Tibial nerve (tissue), 4 donors: Measurements from ENCODE around the gene KDM4F. TPM values are rescaled to one million over a fixed set of nuclear protein-coding genes. Genes with fewer than 3 reads are reported as not detected.
A peak's percentile ranks its signal among the peaks of the same experiment; 100 is the strongest.
"Not testable (repeated sequence)": the region's sequence is repeated elsewhere in the genome, so short reads cannot be mapped to it uniquely, and the experiment has no call there.

Experiments used
- DNase-seq, 2 donors: peaks; one replicate each; pipeline ENCODE4 v3.0.0-alpha.2; 2019; ENCODE audit warnings: low spot score in 2 of 2
- H3K27ac ChIP-seq, 4 donors: fragments of 200-600 bp; sonication (generic) in 3 of 4; one replicate each; pipeline ENCODE4 v1.5.1; 2017 to 2019; ENCODE audit warnings: mild to moderate bottlenecking in 1 of 4
- H3K27me3 ChIP-seq, 2 donors: fragments of 200-600 bp; sonication (generic) in 1 of 2; one replicate each; pipeline versions ENCODE4 v1.5.1 to v1.6.0; 2017 to 2019
- H3K36me3 ChIP-seq, 3 donors: fragments of 200-600 bp; sonication (generic); one replicate each; pipeline ENCODE4 v1.5.1; 2018 to 2019
- H3K4me1 ChIP-seq, 4 donors: fragments of 200-600 bp; sonication (generic) in 3 of 4; one replicate each; pipeline ENCODE4 v1.5.1; 2017 to 2019
- H3K4me3 ChIP-seq, 4 donors: fragments of 200-600 bp; sonication (generic) in 3 of 4; one replicate each; pipeline ENCODE4 v1.5.1; 2017 to 2019; ENCODE audit warnings: mild to moderate bottlenecking in 1 of 4, moderate library complexity in 1 of 4
- H3K9me3 ChIP-seq, 4 donors: fragments of 200-600 bp; sonication (generic) in 3 of 4; one replicate each; pipeline ENCODE4 v1.5.1; 2017 to 2019
- EP300 ChIP-seq, 2 donors: sonication (generic); formaldehyde crosslinking; IDR thresholded peaks; one replicate each; pipeline ENCODE4 v1.6.1; 2017; ENCODE audit warnings: antibody characterized with exemption in 2 of 2, mild to moderate bottlenecking in 1 of 2
- POLR2A ChIP-seq, 2 donors: fragments of 450-650 bp; IDR thresholded peaks; one replicate each; pipeline ENCODE4 v1.6.1; 2017; ENCODE audit warnings: antibody characterized with exemption in 2 of 2, mild to moderate bottlenecking in 2 of 2, moderate library complexity in 2 of 2
- WGBS, 2 donors: methylation state at CpG; one replicate each; pipeline ENCODE4 v1.1.5; 2018; 5-methylcytosine and 5-hydroxymethylcytosine counted together
- total RNA-seq, 4 donors: library from RNA; depleted of rRNA; stranded (reverse); fragments of >200 nt; gene quantifications; one replicate each; pipeline ENCODE4 v1.1.0, GENCODE V29; 2016
- TF ChIP-seq, protein P1 (sequence below), 5 experiments: fragments of 200-600 bp in 3 of 5; fragments of 450-650 bp in 2 of 5; sonication (generic) in 3 of 5; IDR thresholded peaks; one replicate each; pipeline ENCODE4 v1.5.1; 2016 to 2019; ENCODE audit warnings: antibody characterized with exemption in 5 of 5, mild to moderate bottlenecking in 3 of 5, moderate library complexity in 2 of 5

Gene KDM4F
- total RNA-seq, 4 donors from 2014 or later: not detected

DNA sequence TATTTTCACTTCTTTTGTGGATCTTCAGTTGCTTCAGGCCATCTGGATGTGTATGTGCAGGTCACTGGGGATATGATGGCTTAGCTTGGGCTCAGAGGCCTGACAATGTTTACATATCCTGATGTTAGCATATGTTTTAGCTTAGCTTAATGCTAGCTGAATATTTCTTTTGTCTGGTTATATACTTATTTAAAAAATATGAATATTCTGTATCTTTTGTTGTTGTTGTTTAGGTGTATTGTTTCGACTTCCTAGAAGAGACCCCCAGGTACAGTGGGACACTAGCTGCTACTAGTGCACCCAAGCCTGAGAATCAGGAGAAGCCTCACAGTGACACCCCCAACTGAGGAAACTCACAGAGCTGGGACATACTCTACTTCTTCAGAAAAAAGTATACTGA is 24.3 kb upstream of the KDM4F start, which contains the start of gene KDM4E:
Gene KDM4E (plus strand): TSS at position 301 of the 400 bp plus-strand sequence. CDS start 300 bp downstream, outside the sequence.
- Histone ChIP-seq H3K4me1 (no peaks in the 10 kb centered on the region), H3K4me3 (no peak within 1 kb of the TSS), H3K36me3 (no peaks in the 10 kb centered on the region), H3K9me3 (no peaks in the 10 kb centered on the region), H3K27me3 (no peaks in the 10 kb centered on the region), H3K27ac (no peak within 1 kb of the TSS)
- 59 to 77% methylated on average over 1 of the region's 1 CpG for WGBS, 2 donors
- DNase-seq: no peak
- TF ChIP-seq EP300 (IDR thresholded peaks at IDR 0.05): no peak
- TF ChIP-seq, protein P1, sequence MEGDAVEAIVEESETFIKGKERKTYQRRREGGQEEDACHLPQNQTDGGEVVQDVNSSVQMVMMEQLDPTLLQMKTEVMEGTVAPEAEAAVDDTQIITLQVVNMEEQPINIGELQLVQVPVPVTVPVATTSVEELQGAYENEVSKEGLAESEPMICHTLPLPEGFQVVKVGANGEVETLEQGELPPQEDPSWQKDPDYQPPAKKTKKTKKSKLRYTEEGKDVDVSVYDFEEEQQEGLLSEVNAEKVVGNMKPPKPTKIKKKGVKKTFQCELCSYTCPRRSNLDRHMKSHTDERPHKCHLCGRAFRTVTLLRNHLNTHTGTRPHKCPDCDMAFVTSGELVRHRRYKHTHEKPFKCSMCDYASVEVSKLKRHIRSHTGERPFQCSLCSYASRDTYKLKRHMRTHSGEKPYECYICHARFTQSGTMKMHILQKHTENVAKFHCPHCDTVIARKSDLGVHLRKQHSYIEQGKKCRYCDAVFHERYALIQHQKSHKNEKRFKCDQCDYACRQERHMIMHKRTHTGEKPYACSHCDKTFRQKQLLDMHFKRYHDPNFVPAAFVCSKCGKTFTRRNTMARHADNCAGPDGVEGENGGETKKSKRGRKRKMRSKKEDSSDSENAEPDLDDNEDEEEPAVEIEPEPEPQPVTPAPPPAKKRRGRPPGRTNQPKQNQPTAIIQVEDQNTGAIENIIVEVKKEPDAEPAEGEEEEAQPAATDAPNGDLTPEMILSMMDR (IDR thresholded peaks at IDR 0.05): no peak
- TF ChIP-seq POLR2A (IDR thresholded peaks at IDR 0.05): no peak

DNA sequence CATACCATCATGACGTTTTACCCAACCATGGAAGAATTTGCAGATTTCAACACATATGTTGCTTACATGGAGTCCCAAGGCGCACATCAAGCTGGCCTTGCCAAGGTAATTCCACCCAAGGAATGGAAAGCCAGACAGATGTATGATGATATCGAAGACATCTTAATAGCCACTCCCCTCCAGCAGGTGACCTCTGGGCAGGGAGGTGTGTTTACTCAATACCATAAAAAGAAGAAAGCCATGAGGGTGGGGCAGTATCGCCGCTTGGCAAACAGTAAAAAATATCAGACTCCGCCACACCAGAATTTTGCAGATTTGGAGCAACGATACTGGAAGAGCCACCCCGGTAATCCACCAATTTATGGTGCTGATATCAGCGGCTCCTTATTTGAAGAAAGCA is 23.6 kb upstream of the KDM4F start:
- not testable (repeated sequence) for DNase-seq, H3K4me3 ChIP-seq, H3K36me3 ChIP-seq, H3K27me3 ChIP-seq, H3K4me1 ChIP-seq, H3K9me3 ChIP-seq, H3K27ac ChIP-seq
- 79 to 83% methylated on average over 6 to 8 of the region's 9 CpGs for WGBS, 2 donors

DNA sequence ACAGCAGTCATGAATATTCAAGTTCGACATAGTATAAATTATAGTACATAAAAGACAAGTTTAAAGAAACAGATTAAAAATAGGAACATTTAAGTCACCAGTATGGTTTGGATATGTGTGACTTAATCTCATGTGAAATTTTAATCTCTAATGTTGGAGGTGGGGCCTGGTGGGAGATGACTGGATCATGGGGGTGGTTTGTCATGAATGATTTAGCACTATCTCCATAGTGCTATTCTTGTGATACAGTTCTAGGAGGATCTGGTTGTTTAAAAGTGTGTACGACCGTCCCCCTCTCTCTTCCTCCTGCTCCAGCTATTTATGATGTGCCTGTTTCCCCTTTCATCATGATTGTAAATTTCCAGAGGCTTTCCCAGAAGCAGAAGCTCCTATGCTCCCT is 20.9 kb upstream of the KDM4F start:
- H3K27me3 ChIP-seq: no peaks in the 10 kb centered on the region
- no peak overlapping the region for H3K27ac ChIP-seq
- 66 to 70% methylated on average over 3 of the region's 3 CpGs for WGBS, 2 donors
- H3K36me3 ChIP-seq: no peaks in the 10 kb centered on the region
- no peaks in the 10 kb centered on the region for H3K4me1 ChIP-seq
- TF ChIP-seq EP300 (IDR thresholded peaks at IDR 0.05) (no peak), POLR2A (IDR thresholded peaks at IDR 0.05) (no peak)
- no peaks in the 10 kb centered on the region for H3K9me3 ChIP-seq
- no peak for DNase-seq
- no peak overlapping the region for H3K4me3 ChIP-seq

DNA sequence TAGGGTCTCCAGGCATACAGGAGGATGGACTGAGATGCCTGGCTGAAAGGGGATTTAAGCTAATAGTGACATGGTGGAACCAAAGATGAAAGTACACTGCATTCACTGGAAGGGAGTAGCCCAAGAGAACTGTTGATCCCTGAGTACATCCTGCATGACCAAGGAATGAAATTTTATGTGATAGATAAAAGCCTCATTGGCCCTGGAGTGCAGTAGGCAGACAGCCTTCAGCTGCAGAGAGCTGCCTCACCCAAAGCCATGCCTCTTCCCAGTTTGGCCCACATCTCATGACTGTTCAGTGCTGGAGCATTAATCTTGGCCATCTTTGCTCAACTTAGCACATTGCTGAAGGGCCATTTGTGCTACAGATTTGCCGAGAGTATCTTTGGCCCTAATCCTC is 16.2 kb upstream of the KDM4F start:
- H3K4me1 ChIP-seq: no peaks in the 10 kb centered on the region
- TF ChIP-seq, protein P1 (IDR thresholded peaks at IDR 0.05): no peak
- TF ChIP-seq POLR2A (IDR thresholded peaks at IDR 0.05) (no peak), EP300 (IDR thresholded peaks at IDR 0.05) (no peak)
- no peak for DNase-seq
- H3K27ac ChIP-seq: no peak overlapping the region
- WGBS, 2 donors: 64 to 89% methylated on average over 1 of the region's 1 CpG
- no peak overlapping the region for H3K4me3 ChIP-seq
- no peaks in the 10 kb centered on the region for H3K36me3 ChIP-seq
- no peaks in the 10 kb centered on the region for H3K9me3 ChIP-seq
- peaks cover 0 to 16% of the 10 kb centered on the region in 2 donors for H3K27me3 ChIP-seq

DNA sequence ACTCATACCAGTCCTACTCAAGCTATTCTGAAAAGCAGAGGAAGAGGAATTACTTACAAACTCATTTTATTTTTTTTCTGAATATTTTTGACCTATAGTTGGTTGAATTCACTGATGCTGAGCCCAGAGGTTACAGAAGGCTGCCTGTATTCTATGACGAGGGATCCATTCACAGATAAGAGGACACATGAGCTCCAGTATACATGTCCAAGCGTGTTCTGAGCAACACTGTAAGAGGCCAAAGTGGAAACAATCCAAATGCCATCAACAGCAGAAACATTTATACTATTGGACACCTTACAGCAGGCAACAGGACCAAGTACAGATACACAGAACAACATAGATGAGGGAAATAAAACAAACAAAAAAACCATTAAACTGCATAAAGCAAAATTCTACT is 13.9 kb upstream of the KDM4F start:
- Histone ChIP-seq H3K4me3 (no peak overlapping the region), H3K4me1 (no peaks in the 10 kb centered on the region), H3K36me3 (no peaks in the 10 kb centered on the region), H3K27ac (no peak overlapping the region), H3K27me3 (peaks cover 0 to 16% of the 10 kb centered on the region in 2 donors), H3K9me3 (no peaks in the 10 kb centered on the region)
- TF ChIP-seq EP300 (IDR thresholded peaks at IDR 0.05) (no peak), POLR2A (IDR thresholded peaks at IDR 0.05) (no peak)
- TF ChIP-seq, protein P1 (IDR thresholded peaks at IDR 0.05): no peak
- WGBS, 2 donors: 75 to 79% methylated on average over 2 of the region's 2 CpGs
- no peak for DNase-seq

DNA sequence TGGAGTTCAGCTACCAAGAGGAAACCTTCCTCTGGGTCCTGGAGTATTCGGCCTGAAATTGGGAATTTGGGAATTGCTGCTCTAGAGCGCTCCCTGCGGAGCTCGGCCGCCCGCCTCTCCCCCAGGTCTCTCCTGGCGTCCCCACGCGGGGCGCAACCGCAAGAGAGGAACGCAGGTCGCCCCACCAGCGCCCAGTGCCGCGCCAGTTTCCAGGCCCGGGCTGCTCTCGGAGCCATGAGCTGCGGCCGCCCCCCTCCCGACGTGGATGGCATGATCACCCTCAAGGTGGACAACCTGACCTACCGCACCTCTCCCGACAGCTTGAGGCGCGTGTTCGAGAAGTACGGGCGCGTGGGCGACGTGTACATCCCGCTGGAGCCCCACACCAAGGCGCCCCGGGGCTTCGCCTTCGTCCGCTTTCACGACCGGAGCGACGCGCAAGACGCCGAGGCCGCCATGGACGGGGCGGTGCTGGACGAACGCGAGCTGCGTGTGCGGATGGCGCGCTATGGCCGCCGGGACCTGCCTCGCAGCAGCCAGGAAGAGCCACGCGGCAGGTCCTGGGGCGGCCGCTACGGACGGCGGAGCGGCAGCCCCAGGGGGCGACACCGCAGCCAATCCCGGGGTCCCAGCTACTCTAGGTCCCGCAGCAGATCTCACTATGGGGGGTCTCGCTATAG is 11.7 kb upstream of the KDM4F start:
- Histone ChIP-seq H3K4me3 (peak overlapping the region in 3 of 4 donors; percentile 0 to 47 (median 27)), H3K27me3 (peaks cover 0 to 16% of the 10 kb centered on the region in 2 donors)
- not testable (repeated sequence) for H3K27ac ChIP-seq, H3K9me3 ChIP-seq, H3K4me1 ChIP-seq, DNase-seq, H3K36me3 ChIP-seq
- 26 to 42% methylated on average over 25 to 39 of the region's 71 CpGs for WGBS, 2 donors
